HFFc6 (cell line): Measurements from ENCODE around the gene PGGHG. TPM values are rescaled to one million over a fixed set of nuclear protein-coding genes. Genes with fewer than 3 reads are reported as not detected.

Source experiments
- DNase-seq: peaks from one replicate; pipeline ENCODE4 v3.0.0-alpha.2; 2018
- H3K27ac Mint-ChIP-seq: 2 replicates; pipeline ENCODE4 v1.8.0; 2020; ENCODE audit warnings: mild to moderate bottlenecking, mixed read lengths
- H3K27me3 Mint-ChIP-seq: 2 replicates; pipeline ENCODE4 v1.8.0; 2021; ENCODE audit warnings: mild to moderate bottlenecking, moderate library complexity, mixed read lengths; ENCODE audit not compliant: insufficient read depth
- H3K36me3 Mint-ChIP-seq: 2 replicates; pipeline ENCODE4 v1.8.0; 2021; ENCODE audit warnings: low read depth, mixed read lengths
- H3K4me1 Mint-ChIP-seq: 2 replicates; pipeline ENCODE4 v1.8.0; 2020; ENCODE audit warnings: low read depth, mixed read lengths
- H3K4me3 Mint-ChIP-seq: 2 replicates; pipeline ENCODE4 v1.8.0; 2020; ENCODE audit warnings: mild to moderate bottlenecking, moderate library complexity, mixed read lengths
- H3K9me3 Mint-ChIP-seq: 2 replicates; pipeline ENCODE4 v1.8.0; 2020; ENCODE audit warnings: mild to moderate bottlenecking, mixed read lengths
- total RNA-seq, 6 experiments: library from RNA; stranded (reverse); fragmentation: NEBNext Ultra II Directional; extraction: Animal tissue kit (Norgen Biotek cat#: 25700); gene quantifications; 2 replicates in 1 of 6; 3 replicates in 5 of 6; pipeline ENCODE4 v1.2.3, GENCODE V29; 2021
- TF ChIP-seq, protein P1 (sequence below): fragments of 200-600 bp; sonication (generic); IDR thresholded peaks from 2 replicates; pipeline ENCODE4 v1.5.0; 2021; ENCODE audit warnings: antibody characterized with exemption, mild to moderate bottlenecking

The PGGHG gene
- total RNA-seq, 6 experiments from 2014 or later: 9.7 to 12.2 (median 11.4) TPM

DNA sequence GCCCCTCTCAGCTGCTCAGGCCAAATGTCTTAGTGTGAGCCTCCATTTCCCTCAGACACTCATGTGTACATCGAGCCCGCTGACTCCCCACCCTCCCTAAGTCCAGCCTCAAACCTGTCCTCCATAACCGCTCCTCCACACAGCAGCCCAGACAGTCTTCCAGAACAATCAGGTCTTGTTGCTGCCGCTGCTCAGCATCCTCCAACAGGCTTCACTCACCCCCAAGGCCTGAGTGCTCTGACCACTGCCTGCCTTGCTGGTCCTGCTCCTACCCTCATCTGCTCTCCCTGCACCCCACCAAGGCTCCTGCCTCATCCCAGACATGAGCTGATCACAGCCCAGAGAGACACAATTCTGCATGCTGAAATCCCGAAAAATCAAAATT is 35.0 kb upstream of the PGGHG start:
- no peak for DNase-seq
- Mint-ChIP-seq H3K36me3 (peaks cover 20% of the 10 kb centered on the region), H3K4me3 (no peak overlapping the region), H3K4me1 (no peaks in the 10 kb centered on the region), H3K27ac (no peak overlapping the region), H3K9me3 (no peaks in the 10 kb centered on the region), H3K27me3 (peaks cover 12% of the 10 kb centered on the region)
- TF ChIP-seq, protein P1, sequence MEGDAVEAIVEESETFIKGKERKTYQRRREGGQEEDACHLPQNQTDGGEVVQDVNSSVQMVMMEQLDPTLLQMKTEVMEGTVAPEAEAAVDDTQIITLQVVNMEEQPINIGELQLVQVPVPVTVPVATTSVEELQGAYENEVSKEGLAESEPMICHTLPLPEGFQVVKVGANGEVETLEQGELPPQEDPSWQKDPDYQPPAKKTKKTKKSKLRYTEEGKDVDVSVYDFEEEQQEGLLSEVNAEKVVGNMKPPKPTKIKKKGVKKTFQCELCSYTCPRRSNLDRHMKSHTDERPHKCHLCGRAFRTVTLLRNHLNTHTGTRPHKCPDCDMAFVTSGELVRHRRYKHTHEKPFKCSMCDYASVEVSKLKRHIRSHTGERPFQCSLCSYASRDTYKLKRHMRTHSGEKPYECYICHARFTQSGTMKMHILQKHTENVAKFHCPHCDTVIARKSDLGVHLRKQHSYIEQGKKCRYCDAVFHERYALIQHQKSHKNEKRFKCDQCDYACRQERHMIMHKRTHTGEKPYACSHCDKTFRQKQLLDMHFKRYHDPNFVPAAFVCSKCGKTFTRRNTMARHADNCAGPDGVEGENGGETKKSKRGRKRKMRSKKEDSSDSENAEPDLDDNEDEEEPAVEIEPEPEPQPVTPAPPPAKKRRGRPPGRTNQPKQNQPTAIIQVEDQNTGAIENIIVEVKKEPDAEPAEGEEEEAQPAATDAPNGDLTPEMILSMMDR: no peak

DNA sequence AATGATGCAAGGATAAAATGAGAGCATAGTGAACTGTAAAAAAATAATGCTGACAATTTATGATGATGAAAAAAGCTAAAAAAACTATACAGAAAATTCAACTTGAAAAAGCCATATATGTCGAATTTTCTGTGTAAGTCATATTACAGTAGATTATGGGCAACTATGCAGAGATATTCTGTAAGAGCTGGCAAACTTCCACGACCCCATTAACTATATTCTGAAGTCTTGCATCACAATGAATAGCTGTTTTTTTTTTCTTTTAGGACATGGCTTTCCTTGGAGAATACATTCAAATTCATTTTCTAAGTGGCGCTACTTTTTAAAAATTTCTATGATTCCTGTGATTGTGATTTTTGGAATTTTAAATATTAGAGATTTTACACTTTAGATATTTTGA is 33.8 kb upstream of the PGGHG start:
- TF ChIP-seq, protein P1: no peak
- Mint-ChIP-seq H3K4me1 (no peaks in the 10 kb centered on the region), H3K9me3 (no peaks in the 10 kb centered on the region), H3K36me3 (peaks cover 20% of the 10 kb centered on the region; the same call in 1 of the 2 replicates), H3K4me3 (no peak overlapping the region), H3K27ac (no peak overlapping the region), H3K27me3 (peaks cover 23% of the 10 kb centered on the region)
- no peak for DNase-seq

DNA sequence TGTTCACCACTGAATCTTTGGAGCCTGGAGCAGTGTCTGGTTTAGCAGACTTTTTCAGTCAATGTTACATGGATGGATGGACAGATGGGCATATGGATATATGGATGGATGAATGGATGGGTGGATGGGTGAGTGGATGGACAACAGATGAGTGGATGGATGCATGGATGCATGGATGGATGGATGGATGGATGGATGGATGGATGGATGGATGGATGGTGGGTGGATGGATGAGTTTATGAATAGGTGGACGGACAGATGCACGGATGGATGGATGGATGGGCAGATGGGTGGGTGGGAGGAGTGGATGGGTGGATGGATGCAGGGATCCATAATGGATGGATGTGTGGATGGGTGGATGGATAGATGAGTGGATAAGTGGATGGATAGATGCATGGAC is 33.1 kb upstream of the PGGHG start:
- Mint-ChIP-seq H3K4me1 (no peaks in the 10 kb centered on the region), H3K36me3 (peaks cover 16% of the 10 kb centered on the region; the same call in 1 of the 2 replicates), H3K27me3 (peaks cover 23% of the 10 kb centered on the region), H3K4me3 (no peak overlapping the region), H3K9me3 (no peaks in the 10 kb centered on the region; the same call in 1 of the 2 replicates), H3K27ac (no peak overlapping the region)
- TF ChIP-seq, protein P1: no peak
- no peak for DNase-seq

DNA sequence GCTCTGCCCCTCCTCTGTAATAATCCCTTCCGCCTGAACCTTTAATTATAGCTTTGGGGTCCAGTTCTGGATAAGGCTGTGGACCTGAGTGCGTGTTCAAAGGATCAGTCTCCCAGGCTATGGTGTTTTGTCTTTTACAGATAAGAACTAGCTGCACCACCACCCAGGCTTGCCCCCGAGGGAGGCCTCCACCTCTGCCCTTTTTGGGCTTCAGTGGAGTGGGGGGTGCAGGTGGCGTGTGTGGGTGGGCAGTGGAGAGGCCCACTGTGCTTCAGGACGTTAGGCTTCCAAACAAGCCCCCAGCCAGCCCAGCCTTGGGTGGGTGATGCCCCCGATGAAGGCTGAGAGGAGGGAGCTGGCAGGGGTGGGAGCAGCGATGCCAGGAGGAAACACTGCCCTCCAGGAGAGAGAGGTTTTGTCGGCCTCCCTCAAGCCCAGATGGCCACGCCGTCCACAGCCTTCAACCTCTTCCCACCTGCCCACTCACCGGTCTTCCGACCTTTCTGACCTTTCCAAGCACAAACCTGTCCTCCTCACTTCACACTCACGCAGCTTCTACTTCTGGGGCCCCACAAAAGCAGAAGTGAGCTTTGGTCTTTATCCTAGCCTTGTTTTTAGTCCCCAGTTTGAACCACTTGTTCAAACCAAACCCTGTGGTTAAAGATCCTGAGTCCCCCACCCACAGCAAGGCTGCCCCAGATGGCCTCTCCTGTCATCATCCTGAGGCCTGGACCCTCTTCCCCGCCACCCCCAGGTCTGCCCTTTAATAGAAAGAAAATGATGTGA is 31.8 kb upstream of the PGGHG start:
- H3K9me3 Mint-ChIP-seq: no peaks in the 10 kb centered on the region; the same call in 1 of the 2 replicates
- peaks cover 6% of the 10 kb centered on the region; the same call in 1 of the 2 replicates for H3K36me3 Mint-ChIP-seq
- H3K27me3 Mint-ChIP-seq: peaks cover 23% of the 10 kb centered on the region
- no peak overlapping the region for H3K4me3 Mint-ChIP-seq
- TF ChIP-seq, protein P1: no peak
- H3K4me1 Mint-ChIP-seq: no peaks in the 10 kb centered on the region
- no peak overlapping the region for H3K27ac Mint-ChIP-seq
- DNase-seq: no peak

DNA sequence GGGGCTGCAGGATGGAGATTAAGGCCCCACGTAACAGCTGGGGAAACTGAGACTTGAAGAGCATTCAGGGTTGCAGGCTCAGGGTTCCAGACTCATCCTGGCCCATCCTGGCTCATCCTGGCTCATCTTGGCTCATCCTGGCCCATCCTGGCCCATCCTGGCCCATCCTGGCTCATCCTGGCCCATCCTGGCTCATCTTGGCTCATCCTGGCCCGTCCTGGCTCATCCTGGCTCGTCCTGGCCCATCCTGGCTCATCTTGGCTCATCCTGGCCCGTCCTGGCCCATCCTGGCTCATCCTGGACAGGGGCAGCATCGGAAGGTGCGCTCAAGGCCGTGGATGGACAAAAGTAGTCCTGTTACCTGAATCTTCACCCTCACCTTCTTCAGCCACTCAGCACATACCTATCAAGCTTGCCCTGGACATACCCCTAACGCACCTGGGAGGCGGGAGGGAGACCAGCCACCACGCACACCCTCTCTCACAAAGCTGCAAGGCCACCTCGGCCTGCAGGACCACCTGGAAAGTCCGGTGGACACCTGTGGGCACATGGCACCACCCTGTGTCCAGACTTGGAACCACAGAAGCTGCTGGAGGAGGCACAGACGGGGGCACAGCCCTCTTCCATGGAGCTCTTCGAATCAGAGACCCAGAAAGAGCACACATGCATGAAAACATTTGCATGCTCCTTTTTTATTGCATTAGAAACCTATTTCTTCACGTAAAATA is 31.0 kb upstream of the PGGHG start:
- no peak for DNase-seq
- no peak overlapping the region for H3K4me3 Mint-ChIP-seq
- TF ChIP-seq, protein P1: peak; percentile 22; the same call in 1 of the 2 replicates

More for the DNA sequence above, 31.0 kb upstream of the PGGHG start:
- no peaks in the 10 kb centered on the region for H3K36me3 Mint-ChIP-seq
- peaks cover 23% of the 10 kb centered on the region for H3K27me3 Mint-ChIP-seq
- H3K27ac Mint-ChIP-seq: no peak overlapping the region
- H3K9me3 Mint-ChIP-seq: no peaks in the 10 kb centered on the region; the same call in 1 of the 2 replicates
- H3K4me1 Mint-ChIP-seq: no peaks in the 10 kb centered on the region
